ENCODE measurements around the gene UXS1.

The UXS1 gene

DNA sequence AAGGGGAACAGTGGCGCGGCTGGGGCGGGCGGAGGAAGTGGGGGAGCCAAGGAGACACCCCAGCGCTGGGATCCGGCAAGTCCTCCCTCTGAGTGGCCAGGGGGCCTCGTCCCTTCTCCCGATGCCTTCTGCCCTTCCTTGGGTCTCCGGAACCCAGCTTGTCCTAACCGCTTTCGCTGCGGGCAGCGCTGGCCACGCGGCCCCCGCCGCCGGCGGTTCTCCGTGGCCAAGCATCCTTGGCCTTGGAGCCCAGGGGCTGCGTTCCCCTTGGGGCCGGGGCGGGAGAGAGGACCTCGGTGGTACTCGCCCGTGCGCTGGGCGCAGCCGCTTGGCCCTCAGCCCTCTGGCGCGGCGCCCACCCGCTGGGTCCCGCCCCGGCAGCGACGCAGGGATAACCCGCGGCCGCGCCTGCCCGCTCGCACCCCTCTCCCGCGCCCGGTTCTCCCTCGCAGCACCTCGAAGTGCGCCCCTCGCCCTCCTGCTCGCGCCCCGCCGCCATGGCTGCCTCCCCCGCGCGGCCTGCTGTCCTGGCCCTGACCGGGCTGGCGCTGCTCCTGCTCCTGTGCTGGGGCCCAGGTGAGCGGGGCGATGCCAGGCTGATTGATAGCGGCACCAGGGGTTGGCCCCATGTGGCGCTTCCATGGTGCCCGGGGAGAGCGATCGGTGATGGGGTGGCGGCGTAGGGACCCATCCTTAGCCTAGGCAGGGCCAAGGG, 128.7 kb downstream of the UXS1 start:
- DNase-seq (ENCODE audit: low spot score): no peak
- TF ChIP-seq, protein P1, sequence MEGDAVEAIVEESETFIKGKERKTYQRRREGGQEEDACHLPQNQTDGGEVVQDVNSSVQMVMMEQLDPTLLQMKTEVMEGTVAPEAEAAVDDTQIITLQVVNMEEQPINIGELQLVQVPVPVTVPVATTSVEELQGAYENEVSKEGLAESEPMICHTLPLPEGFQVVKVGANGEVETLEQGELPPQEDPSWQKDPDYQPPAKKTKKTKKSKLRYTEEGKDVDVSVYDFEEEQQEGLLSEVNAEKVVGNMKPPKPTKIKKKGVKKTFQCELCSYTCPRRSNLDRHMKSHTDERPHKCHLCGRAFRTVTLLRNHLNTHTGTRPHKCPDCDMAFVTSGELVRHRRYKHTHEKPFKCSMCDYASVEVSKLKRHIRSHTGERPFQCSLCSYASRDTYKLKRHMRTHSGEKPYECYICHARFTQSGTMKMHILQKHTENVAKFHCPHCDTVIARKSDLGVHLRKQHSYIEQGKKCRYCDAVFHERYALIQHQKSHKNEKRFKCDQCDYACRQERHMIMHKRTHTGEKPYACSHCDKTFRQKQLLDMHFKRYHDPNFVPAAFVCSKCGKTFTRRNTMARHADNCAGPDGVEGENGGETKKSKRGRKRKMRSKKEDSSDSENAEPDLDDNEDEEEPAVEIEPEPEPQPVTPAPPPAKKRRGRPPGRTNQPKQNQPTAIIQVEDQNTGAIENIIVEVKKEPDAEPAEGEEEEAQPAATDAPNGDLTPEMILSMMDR (IDR thresholded peaks at IDR 0.05): no peak
- H3K4me3 ChIP-seq: peak overlapping the region; percentile 93
- H3K27ac ChIP-seq: peak overlapping the region; percentile 42 to 47

DNA sequence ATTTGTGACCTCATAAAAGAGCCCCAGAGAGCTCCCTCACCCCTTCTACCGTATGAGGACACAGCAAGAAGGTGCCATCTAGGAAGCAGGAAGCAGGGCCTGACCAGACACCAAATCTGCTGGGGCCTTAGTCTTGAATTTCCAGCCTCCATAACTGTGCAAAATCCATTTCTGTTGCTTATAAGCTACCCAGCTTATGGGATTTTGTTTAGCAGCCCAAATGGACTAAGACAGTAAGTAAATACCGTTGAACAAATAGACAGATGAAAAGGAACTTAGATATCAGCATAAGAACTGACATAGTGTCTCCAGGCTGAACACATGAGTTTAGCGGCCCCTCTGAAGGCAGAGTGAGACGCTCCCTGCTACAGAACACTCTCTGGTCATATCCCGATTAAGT, 130.9 kb downstream of the UXS1 start:
- Histone ChIP-seq H3K27ac (peak overlapping the region in 1 of 2 donors; percentile 14), H3K4me3 (no peak overlapping the region)
- TF ChIP-seq, protein P1 (IDR thresholded peaks at IDR 0.05): no peak
- DNase-seq (ENCODE audit: low spot score): no peak

DNA sequence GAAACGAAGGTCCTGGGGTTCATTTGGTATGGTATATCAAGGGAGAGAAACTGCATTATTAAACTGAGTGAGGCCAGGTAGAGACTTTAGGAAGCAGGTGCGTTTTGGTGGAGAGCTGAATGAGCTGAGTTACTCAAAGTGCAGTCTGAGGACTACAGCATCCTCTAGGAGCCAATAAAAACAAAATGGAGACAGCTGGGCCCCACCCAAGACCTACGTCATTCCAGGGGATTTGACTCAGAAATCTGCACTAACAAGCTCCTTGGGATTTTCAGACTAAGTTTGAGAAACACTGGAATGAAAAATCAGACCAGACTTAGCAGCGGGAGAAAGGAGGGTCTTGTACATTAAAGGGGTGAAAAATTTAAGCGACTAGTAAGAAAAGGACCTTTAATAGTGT, 131.5 kb downstream of the UXS1 start:
- no peak for DNase-seq (ENCODE audit: low spot score)

DNA sequence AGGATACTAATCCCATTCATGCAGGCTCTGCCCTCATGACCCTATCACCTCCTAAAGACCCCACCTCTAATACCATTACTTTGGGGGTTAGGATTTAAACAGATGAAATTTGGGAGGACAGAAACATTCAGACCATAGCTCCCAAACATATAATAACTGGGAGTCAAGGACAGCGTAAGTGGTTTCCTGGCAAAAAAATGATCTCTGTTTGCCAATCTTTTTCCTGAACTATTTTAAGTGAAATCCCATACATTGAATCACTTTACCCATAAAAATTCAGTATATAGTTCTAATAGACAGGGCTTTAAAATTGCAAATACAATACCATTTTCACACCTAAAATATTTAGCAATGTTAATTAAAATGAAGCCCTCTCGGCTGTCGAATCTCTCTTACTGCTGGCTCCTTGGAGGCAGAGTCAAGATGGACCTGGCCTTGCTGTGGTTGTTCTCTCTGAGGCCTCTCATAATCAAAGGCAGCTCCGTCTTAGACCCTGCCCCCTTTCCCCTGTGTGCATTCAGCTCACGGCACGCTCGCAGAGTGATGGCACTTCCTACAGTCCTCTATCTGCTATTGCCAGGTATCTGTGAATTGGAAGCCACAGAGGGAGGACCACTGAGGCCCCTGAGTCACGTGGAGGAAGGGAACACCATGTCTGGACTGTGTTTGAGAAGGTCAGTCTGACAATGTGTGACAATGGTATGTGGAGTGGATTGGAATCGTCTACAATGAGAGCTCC, 132.3 kb downstream of the UXS1 start:
- TF ChIP-seq, protein P1 (IDR thresholded peaks at IDR 0.05): no peak
- no peak overlapping the region for H3K4me3 ChIP-seq
- no peak overlapping the region for H3K27ac ChIP-seq
- DNase-seq (ENCODE audit: low spot score): no peak

More for the DNA sequence above, 131.5 kb downstream of the UXS1 start:
- H3K4me3 ChIP-seq: no peak overlapping the region
- H3K27ac ChIP-seq: no peak overlapping the region
- TF ChIP-seq, protein P1 (IDR thresholded peaks at IDR 0.05): no peak

DNA sequence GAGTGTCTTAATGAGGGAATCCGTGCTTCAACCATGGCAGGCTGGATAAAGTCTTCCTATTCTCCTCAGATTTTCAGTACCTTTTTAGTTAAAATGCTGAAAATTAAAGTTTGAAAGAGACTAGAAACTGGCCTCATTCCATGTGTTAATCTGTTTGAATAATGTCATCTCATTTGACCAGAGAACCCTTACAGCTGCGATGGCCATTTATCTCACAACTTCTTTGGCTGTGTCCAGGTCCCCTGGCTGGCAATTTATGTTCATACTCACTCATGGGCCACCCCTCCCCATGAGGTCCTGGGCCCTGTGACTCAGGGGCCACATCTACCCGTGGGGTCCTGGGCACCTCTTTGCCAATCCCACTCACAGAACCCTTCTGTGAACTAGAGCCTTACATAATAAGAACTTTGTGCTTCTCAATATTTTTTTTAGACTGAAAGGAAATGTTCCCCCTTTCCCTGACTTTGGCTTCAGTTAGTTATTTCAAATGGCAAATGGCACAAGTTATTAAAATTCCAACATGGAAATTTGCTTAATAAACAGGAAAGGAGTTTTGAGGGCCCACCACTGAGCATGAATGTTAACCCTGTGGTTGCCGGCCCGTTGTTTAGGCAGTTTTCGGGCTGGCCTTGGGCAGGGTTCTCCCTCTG, 134.6 kb downstream of the UXS1 start:
- no peak overlapping the region for H3K27ac ChIP-seq
- TF ChIP-seq, protein P1 (IDR thresholded peaks at IDR 0.05): no peak
- H3K4me3 ChIP-seq: no peak overlapping the region
- no peak for DNase-seq (ENCODE audit: low spot score)

DNA sequence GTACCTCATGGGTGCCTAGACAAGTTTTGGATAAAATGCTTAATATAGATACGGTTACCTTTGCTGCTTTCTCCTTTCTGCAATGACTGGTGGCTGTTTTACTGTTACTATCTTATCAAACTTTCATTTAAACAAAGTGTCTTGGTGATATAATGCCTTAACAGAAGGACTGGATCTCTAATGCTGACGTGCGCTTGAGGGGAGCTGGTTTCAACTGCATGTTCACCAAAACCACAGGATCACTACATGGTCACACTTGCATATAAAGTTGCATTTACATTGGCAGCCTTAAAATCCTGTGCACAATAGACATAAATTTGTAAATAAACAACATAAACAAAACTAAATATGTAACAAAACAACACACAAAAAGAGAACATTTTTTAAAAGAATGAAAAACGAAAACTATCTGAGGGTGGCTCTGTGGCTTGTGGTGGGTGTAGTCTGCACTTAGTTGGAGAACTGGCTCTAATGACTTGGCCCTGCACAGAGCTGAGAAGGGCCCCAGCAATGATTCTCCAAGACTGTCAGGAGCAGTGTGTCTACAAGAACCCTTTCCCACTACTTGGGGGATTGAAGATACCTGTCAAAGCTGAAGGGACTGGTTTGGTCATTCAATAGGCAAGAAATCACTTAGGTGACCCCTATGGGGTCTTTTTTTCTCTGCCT, 135.5 kb downstream of the UXS1 start:
- H3K27ac ChIP-seq: no peak overlapping the region
- DNase-seq (ENCODE audit: low spot score): no peak
- H3K4me3 ChIP-seq: no peak overlapping the region
- TF ChIP-seq, protein P1 (IDR thresholded peaks at IDR 0.05): no peak

All from coronary artery (tissue), 2 donors.